Activated CD8-positive, alpha-beta memory T cell treated with anti-CD3 and anti-CD28 coated beads for 1 hour (primary cell): ENCODE measurements around the gene DYNC1I2.
"Not testable (repeated sequence)": the region's sequence is repeated elsewhere in the genome, so short reads cannot be mapped to it uniquely, and the experiment has no call there.

Source experiments
- DNase-seq, 2 donors: peaks; one replicate each; pipeline ENCODE4 v3.0.0-alpha.2; 2020; ENCODE audit warnings: low read depth in 1 of 2; ENCODE audit errors: extremely low read depth in 1 of 2

The DYNC1I2 gene

GRCh38 chr2:171772373-171772772 is 85.1 kb downstream of the DYNC1I2 start:
- DNase-seq: no peak

GRCh38 chr2:171774581-171774980 is 87.3 kb downstream of the DYNC1I2 start:
- not testable (repeated sequence) for DNase-seq

- DNase-seq: no peak
These were observed 91.2 kb downstream of the DYNC1I2 start for GRCh38 chr2:171778515-171778914.

GRCh38 chr2:171785450-171785849 is 98.2 kb downstream of the DYNC1I2 start:
- no peak for DNase-seq

GRCh38 chr2:171787333-171788072 is 100.2 kb downstream of the DYNC1I2 start:
- DNase-seq: no peak

- no peak for DNase-seq
These were observed 101.2 kb downstream of the DYNC1I2 start for GRCh38 chr2:171788316-171788993.

- DNase-seq: no peak
These were observed 102.7 kb downstream of the DYNC1I2 start for GRCh38 chr2:171789956-171790355.

GRCh38 chr2:171791361-171791760 is 104.1 kb downstream of the DYNC1I2 start:
- no peak for DNase-seq

GRCh38 chr2:171792157-171792556 is 104.9 kb downstream of the DYNC1I2 start:
- DNase-seq: no peak

- DNase-seq: no peak
These were observed 105.8 kb downstream of the DYNC1I2 start for GRCh38 chr2:171792886-171793580.

GRCh38 chr2:171793691-171794678 is 106.7 kb downstream of the DYNC1I2 start:
- no peak for DNase-seq

GRCh38 chr2:171794918-171795317 is 107.6 kb downstream of the DYNC1I2 start:
- DNase-seq: no peak
